H9 (cell line): ENCODE data around the gene HAPLN2. TPM values are rescaled to one million over a fixed set of nuclear protein-coding genes. Genes with fewer than 3 reads are reported as not detected.

ENCODE experiments used
- DNase-seq: peaks from one replicate; pipeline ENCODE4 v3.0.0-alpha.2; 2017
- H2AFZ ChIP-seq: one replicate; pipeline ENCODE4 v1.6.1; 2013; ENCODE audit warnings: mild to moderate bottlenecking, low read length, control low read depth, moderate library complexity
- H2AK5ac ChIP-seq: 2 replicates; pipeline ENCODE4 v1.6.1; 2013; ENCODE audit warnings: low read length, control low read depth, mixed read lengths; ENCODE audit not compliant: insufficient read length
- H2BK120ac ChIP-seq: one replicate; pipeline ENCODE4 v1.6.1; 2013; ENCODE audit warnings: low read depth, mild to moderate bottlenecking, low read length, control low read depth, inconsistent platforms; ENCODE audit not compliant: poor library complexity, severe bottlenecking
- H2BK12ac ChIP-seq: 2 replicates; pipeline ENCODE4 v1.6.1; 2013; ENCODE audit warnings: low read length, control low read depth, mixed read lengths, low read depth; ENCODE audit not compliant: insufficient read length
- H2BK15ac ChIP-seq: 2 replicates; pipeline ENCODE4 v1.6.1; 2013; ENCODE audit warnings: low read depth, low read length, control low read depth
- H2BK20ac ChIP-seq: one replicate; pipeline ENCODE4 v1.6.1; 2013; ENCODE audit warnings: low read depth, mild to moderate bottlenecking, low read length, control low read depth, inconsistent platforms; ENCODE audit not compliant: poor library complexity, severe bottlenecking
- H2BK5ac ChIP-seq: 2 replicates; pipeline ENCODE4 v1.6.1; 2013; ENCODE audit warnings: low read length, control low read depth, mixed read lengths; ENCODE audit not compliant: insufficient read length
- H3K14ac ChIP-seq: 2 replicates; pipeline ENCODE4 v1.6.1; 2013; ENCODE audit warnings: low read length, control low read depth; ENCODE audit not compliant: insufficient read depth
- H3K18ac ChIP-seq: 2 replicates; pipeline ENCODE4 v1.6.1; 2013; ENCODE audit warnings: low read depth, mild to moderate bottlenecking, mixed read lengths, low read length, control low read depth; ENCODE audit not compliant: insufficient read length
- H3K23ac ChIP-seq: 2 replicates; pipeline ENCODE4 v1.6.1; 2013; ENCODE audit warnings: low read length, control low read depth, mixed read lengths, low read depth; ENCODE audit not compliant: insufficient read length
- H3K23me2 ChIP-seq: 2 replicates; pipeline ENCODE4 v1.6.1; 2013; ENCODE audit warnings: low read depth, mild to moderate bottlenecking, mixed read lengths, low read length, control low read depth; ENCODE audit not compliant: insufficient read length, poor library complexity, severe bottlenecking
- H3K27ac ChIP-seq: 2 replicates; pipeline ENCODE4 v1.5.1; 2013; ENCODE audit warnings: low read length, control low read depth, mixed read lengths, low read depth; ENCODE audit not compliant: insufficient read length
- H3K27me3 ChIP-seq: 2 replicates; pipeline ENCODE4 v1.6.1; 2013; ENCODE audit warnings: low read length, control low read depth, inconsistent platforms; ENCODE audit not compliant: insufficient read depth
- H3K4ac ChIP-seq: 2 replicates; pipeline ENCODE4 v1.6.1; 2013; ENCODE audit warnings: low read depth, mild to moderate bottlenecking, control low read depth, inconsistent platforms, low read length, moderate library complexity
- H3K4me1 ChIP-seq: 2 replicates; pipeline ENCODE4 v1.6.1; 2013; ENCODE audit warnings: low read length, control low read depth, inconsistent platforms; ENCODE audit not compliant: insufficient read depth
- H3K4me2 ChIP-seq: 2 replicates; pipeline ENCODE4 v1.6.1; 2013; ENCODE audit warnings: low read length, control low read depth, mixed read lengths; ENCODE audit not compliant: insufficient read length, insufficient read depth
- H3K56ac ChIP-seq: 2 replicates; pipeline ENCODE4 v1.6.1; 2013; ENCODE audit warnings: low read depth, mild to moderate bottlenecking, mixed read lengths, low read length, control low read depth; ENCODE audit not compliant: insufficient read length
- H3K79me1 ChIP-seq: 2 replicates; pipeline ENCODE4 v1.6.1; 2013; ENCODE audit warnings: low read depth, mild to moderate bottlenecking, moderate library complexity, low read length, control low read depth, inconsistent platforms; ENCODE audit not compliant: insufficient read depth, poor library complexity, severe bottlenecking
- H3K79me2 ChIP-seq: 2 replicates; pipeline ENCODE4 v1.6.1; 2013; ENCODE audit warnings: low read length, control low read depth, inconsistent platforms; ENCODE audit not compliant: insufficient read depth
- H3K9ac ChIP-seq: 2 replicates; pipeline ENCODE4 v1.6.1; 2013; ENCODE audit warnings: low read length, control low read depth, mixed read lengths; ENCODE audit not compliant: insufficient read length; ENCODE audit errors: extremely low read depth
- H3K9me3 ChIP-seq: one replicate; pipeline ENCODE4 v1.6.1; 2013; ENCODE audit warnings: low read depth, low read length, inconsistent platforms; ENCODE audit not compliant: control insufficient read depth
- H3T11ph ChIP-seq: one replicate; pipeline ENCODE4 v1.6.1; 2013; ENCODE audit warnings: mild to moderate bottlenecking, low read length, control low read depth, inconsistent platforms
- H4K20me1 ChIP-seq: one replicate; pipeline ENCODE4 v1.6.1; 2013; ENCODE audit not compliant: control insufficient read depth, insufficient read length, insufficient read depth
- H4K5ac ChIP-seq: 2 replicates; pipeline ENCODE4 v1.6.1; 2013; ENCODE audit warnings: low read depth, mild to moderate bottlenecking, mixed read lengths, low read length, control low read depth; ENCODE audit not compliant: insufficient read length
- H4K8ac ChIP-seq: replicated peaks from 2 replicates; pipeline ENCODE4 v1.6.1; 2013; ENCODE audit warnings: low read length, control low read depth, mixed read lengths, low read depth; ENCODE audit not compliant: insufficient read length
- H4K91ac ChIP-seq: 2 replicates; pipeline ENCODE4 v1.6.1; 2013; ENCODE audit warnings: low read depth, mild to moderate bottlenecking, moderate library complexity, mixed read lengths, low read length, control low read depth; ENCODE audit not compliant: insufficient read length
- H3K27ac Mint-ChIP-seq, 3 experiments: 2 replicates in 2 of 3; 3 replicates in 1 of 3; pipeline ENCODE4 v1.8.0; 2020 to 2021; ENCODE audit warnings: mixed read lengths in 3 of 3, mild to moderate bottlenecking in 1 of 3, moderate library complexity in 1 of 3
- H3K27me3 Mint-ChIP-seq: 2 replicates; pipeline ENCODE4 v1.8.0; 2021; ENCODE audit warnings: low read depth, mild to moderate bottlenecking, moderate library complexity, mixed read lengths
- H3K36me3 Mint-ChIP-seq, 3 experiments: 2 replicates in 2 of 3; 3 replicates in 1 of 3; pipeline ENCODE4 v1.8.0; 2020 to 2021; ENCODE audit warnings: low read depth in 3 of 3, mixed read lengths in 3 of 3; ENCODE audit not compliant: insufficient read depth in 1 of 3
- H3K4me1 Mint-ChIP-seq, 2 experiments: 2 replicates each; pipeline ENCODE4 v1.8.0; 2020; ENCODE audit warnings: mixed read lengths in 2 of 2
- H3K4me3 Mint-ChIP-seq, 2 experiments: 2 replicates in 1 of 2; 3 replicates in 1 of 2; pipeline ENCODE4 v1.8.0; 2020 to 2021; ENCODE audit warnings: mild to moderate bottlenecking in 2 of 2, mixed read lengths in 2 of 2, moderate library complexity in 1 of 2
- H3K9me3 Mint-ChIP-seq, 2 experiments: 2 replicates in 1 of 2; 3 replicates in 1 of 2; pipeline ENCODE4 v1.8.0; 2020; ENCODE audit warnings: mild to moderate bottlenecking in 2 of 2, mixed read lengths in 2 of 2, moderate library complexity in 1 of 2
- WGBS: extraction: QIAGEN DNeasy Blood & Tissue Kit; methylation state at CpG from one replicate; pipeline ENCODE4 v1.1.7; 2013; ENCODE audit warnings: missing lambda C conversion rate, low lambda C conversion rate, mixed read lengths; ENCODE audit not compliant: insufficient read length; ENCODE audit errors: extremely low coverage; 5-methylcytosine and 5-hydroxymethylcytosine counted together
- total RNA-seq: library from RNA; stranded (reverse); gene quantifications from 2 replicates; pipeline ENCODE4 v1.2.1, GENCODE V29; 2021
- TF ChIP-seq, protein P1 (sequence below): fragments of 200-600 bp; sonication (generic); conservative IDR thresholded peaks from 3 replicates; pipeline ENCODE4 v1.8.0; 2021; ENCODE audit warnings: antibody characterized with exemption, mild to moderate bottlenecking

HAPLN2 gene
- total RNA-seq, 1 experiment from 2014 or later: 0.46 TPM

- Histone ChIP-seq H3K23ac (no peak overlapping the region), H2BK120ac (no peak overlapping the region), H3K9ac (no peak overlapping the region), H2BK5ac (no peak overlapping the region), H4K5ac (no peak overlapping the region), H3K4me2 (no peak overlapping the region), H2AFZ (no peak overlapping the region), H4K8ac (no peak overlapping the region), H3K23me2 (peaks cover 5% of the 10 kb centered on the region), H3K27ac (no peak overlapping the region), H3K56ac (no peak overlapping the region), H2BK15ac (no peak overlapping the region), H3K18ac (no peak overlapping the region), H3K14ac (no peak overlapping the region), H3K27me3 (no peaks in the 10 kb centered on the region), H2BK20ac (no peak overlapping the region), H3K79me1 (peaks cover 8% of the 10 kb centered on the region), H3K79me2 (peaks cover 4% of the 10 kb centered on the region; the same call in 1 of the 2 replicates), H3K4me1 (peaks cover 31% of the 10 kb centered on the region; the same call in 1 of the 2 replicates), H2AK5ac (no peak overlapping the region), H3T11ph (no peak overlapping the region), H4K20me1 (no peaks in the 10 kb centered on the region), H2BK12ac (no peak overlapping the region), H3K9me3 (no peaks in the 10 kb centered on the region), H4K91ac (no peak overlapping the region), H3K4ac (no peak overlapping the region)
- TF ChIP-seq, protein P1, sequence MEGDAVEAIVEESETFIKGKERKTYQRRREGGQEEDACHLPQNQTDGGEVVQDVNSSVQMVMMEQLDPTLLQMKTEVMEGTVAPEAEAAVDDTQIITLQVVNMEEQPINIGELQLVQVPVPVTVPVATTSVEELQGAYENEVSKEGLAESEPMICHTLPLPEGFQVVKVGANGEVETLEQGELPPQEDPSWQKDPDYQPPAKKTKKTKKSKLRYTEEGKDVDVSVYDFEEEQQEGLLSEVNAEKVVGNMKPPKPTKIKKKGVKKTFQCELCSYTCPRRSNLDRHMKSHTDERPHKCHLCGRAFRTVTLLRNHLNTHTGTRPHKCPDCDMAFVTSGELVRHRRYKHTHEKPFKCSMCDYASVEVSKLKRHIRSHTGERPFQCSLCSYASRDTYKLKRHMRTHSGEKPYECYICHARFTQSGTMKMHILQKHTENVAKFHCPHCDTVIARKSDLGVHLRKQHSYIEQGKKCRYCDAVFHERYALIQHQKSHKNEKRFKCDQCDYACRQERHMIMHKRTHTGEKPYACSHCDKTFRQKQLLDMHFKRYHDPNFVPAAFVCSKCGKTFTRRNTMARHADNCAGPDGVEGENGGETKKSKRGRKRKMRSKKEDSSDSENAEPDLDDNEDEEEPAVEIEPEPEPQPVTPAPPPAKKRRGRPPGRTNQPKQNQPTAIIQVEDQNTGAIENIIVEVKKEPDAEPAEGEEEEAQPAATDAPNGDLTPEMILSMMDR: no peak
- H3K4me3 Mint-ChIP-seq: 0 out of 5 replicates have a peak overlapping the region, but pooled peaks of 1 of the 2 experiments have one; percentile 23
- H3K4me1 Mint-ChIP-seq: peaks cover 84 to 95% of the 10 kb centered on the region in 2 experiments
- peaks cover 2 to 3% of the 10 kb centered on the region in 2 experiments; a peak in 3 of 5 replicates for H3K9me3 Mint-ChIP-seq
- H3K36me3 Mint-ChIP-seq: peaks cover 35 to 48% (median 38%) of the 10 kb centered on the region in 3 experiments
- no CpG with 5 or more reads among the region's 4 CpGs for WGBS
- no peaks in the 10 kb centered on the region; the same call in 1 of the 2 replicates for H3K27me3 Mint-ChIP-seq
- no peak for DNase-seq
- H3K27ac Mint-ChIP-seq: peak overlapping the region; percentile 76 to 92 (median 87); a peak in 5 of 7 replicates
These were observed 51.6 kb downstream of the HAPLN2 start for GRCh38 chr1:156670791-156671190.
